SK-N-DZ (cell line): ENCODE data around the gene SEC62. TPM values are rescaled to one million over a fixed set of nuclear protein-coding genes. Genes with fewer than 3 reads are reported as not detected.

Source experiments
- DNase-seq: peaks from one replicate; pipeline ENCODE4 v3.0.0-alpha.2; 2015; ENCODE audit warnings: low spot score
- polyA plus RNA-seq, 2 experiments: library from polyadenylated mRNA; depleted of rRNA; stranded (reverse); fragments of >200 nt; gene quantifications; 2 replicates each; pipeline ENCODE4 v1.2.3, GENCODE V29; 2014

Gene SEC62, protein sequence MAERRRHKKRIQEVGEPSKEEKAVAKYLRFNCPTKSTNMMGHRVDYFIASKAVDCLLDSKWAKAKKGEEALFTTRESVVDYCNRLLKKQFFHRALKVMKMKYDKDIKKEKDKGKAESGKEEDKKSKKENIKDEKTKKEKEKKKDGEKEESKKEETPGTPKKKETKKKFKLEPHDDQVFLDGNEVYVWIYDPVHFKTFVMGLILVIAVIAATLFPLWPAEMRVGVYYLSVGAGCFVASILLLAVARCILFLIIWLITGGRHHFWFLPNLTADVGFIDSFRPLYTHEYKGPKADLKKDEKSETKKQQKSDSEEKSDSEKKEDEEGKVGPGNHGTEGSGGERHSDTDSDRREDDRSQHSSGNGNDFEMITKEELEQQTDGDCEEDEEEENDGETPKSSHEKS
- 19.3 and 21.9 TPM in 2 replicates for polyA plus RNA-seq (2014; cell fraction: cytosol; rRNA removed)
- 13.6 and 17.7 TPM in 2 replicates for polyA plus RNA-seq (2014; cell fraction: nucleus; rRNA removed)

DNA sequence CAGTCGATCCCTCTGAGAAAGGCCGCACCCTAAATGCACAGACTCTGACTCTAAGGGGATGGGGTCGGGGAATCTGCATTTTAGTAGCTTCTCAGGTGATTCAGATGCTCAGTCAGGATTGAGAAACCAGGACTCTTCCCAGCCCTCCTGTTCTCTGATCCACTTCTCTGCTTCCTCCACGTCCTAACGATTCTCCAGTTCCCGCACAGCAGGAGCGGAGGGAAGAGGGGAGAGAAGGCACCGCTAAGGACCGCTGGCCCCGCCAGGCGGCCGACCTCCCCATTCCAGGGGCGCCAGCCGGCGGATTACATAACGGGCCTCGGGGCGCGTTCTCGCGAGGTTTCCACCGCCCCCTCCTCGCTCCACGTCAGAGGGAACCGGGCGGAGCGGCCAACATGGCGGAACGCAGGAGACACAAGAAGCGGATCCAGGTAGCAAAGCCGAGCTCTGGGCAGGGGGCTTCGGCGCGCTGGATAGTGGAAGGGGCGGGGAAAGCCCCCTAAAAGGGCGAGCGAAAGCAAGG is at the start of gene SEC62:
SEC62 (plus strand) TSS at position 380 of the 523 bp plus-strand sequence; CDS start at position 396, 16 bp downstream.
- DNase-seq: peak; percentile 96

- no peak for DNase-seq
These were observed 43.4 kb upstream of the SEC62 start for GRCh38 chr3:169923189-169923588.

DNA sequence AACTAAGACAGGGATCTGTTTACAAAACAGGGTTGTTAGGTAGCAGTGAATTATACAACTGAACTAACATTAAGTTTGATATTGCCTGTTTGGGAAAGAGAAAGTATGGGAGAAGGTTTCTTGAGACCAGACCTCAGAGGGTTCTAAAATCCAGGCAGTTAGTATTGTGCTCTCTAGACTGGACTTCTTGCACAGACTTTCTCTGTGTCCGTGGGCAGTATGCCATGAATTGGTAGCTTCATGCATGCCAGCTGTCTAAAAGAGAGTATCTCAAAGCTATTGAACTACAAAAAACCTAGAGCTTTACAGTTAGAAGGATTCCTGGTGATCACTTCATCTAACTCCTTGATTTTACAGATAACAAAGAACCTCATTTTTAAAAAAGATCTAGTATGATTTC is 42.8 kb upstream of the SEC62 start:
- DNase-seq: no peak

GRCh38 chr3:169929830-169930519 is 36.6 kb upstream of the SEC62 start:
- no peak for DNase-seq

DNA sequence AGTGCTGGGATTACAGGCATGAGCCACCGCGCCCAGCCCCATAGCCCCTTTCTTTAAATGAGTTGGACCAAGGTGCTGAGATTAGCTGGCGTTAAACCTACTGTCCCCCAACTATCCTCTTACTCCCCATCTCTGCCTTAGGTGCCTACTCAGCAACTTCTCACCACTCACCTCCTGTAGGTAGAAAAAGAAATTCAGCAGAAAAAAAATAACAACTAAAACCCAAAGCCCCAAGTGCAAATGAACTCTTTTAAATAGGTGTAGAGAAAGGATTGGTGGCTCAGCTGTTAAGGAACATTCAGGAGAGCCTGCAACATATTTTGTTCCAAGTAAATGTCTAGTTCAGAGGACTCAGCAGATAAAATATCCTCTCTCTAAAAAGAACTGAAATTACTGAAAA is 35.8 kb upstream of the SEC62 start:
- no peak for DNase-seq

GRCh38 chr3:169931747-169932520 is 34.7 kb upstream of the SEC62 start:
- DNase-seq: no peak

DNA sequence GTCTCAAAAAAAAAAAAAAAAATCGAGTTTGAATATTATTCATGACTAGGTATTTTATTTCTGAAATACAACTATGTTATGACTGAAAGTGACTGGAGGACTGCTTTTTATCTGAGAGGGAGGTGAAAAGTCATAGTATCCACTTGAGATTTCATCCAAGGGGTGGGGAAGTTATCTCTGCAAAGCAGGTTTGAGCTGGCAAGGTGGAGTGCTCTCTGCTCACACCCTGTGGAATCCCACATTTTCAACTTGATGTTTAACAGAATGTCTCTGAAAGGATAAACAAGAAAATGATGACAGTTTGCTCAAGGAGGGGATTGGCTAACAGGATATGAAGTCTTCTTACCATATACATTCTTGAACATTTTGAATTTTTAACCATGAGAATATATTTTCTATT is 27.3 kb upstream of the SEC62 start:
- DNase-seq: no peak

DNA sequence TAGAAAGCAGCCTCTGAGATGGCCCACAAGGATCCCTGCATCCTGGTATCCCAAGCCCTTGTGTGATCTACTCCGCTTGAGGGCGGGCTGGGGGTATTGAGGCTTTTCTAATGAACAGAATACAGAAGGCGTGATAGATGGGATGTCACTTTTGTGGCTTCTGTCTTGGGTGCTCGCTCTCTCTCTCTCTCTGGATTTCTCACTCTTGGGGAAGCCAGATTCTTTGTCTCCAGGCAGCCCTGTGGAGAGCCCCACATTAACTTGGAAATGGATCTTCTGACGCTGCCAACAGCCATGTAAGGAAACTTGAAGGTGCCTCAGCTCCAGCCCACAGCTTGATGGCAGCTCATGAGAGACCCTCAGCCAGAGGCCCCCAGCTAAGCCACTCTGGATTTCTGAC is 26.9 kb upstream of the SEC62 start:
- no peak for DNase-seq

DNA sequence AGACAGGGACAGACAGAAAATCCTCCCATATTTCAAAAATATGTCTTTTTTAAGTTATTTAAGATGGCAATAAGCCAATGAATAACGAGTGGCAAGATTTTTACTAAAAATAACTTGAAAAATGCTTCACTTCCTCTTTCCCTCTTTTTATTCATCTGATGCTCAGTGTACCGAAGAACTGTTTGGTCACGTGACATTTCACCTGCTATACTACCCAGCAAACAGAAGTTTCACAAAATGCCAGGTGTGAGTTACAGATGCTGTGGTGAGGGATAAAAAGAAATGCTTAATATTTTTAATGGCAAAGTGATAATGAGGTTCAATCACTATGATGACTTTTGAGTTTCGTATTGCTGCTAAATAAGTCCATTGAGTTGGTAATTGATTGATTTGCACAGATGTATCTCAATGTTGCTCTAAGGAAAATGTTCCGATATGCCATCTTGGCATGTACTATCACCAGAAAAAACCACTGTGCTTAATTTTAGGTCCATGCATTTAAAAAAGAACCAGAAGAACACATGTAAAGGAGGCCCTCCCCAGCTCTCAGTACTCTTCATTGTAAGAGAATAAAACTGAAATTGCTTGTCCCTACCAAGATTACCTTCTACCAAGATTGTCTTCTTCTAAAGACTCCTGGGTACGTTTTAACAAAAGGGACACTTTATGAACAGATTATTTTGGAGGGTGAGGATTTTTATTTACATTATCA is 26.0 kb upstream of the SEC62 start:
- DNase-seq: no peak

GRCh38 chr3:169945313-169945712 is 21.3 kb upstream of the SEC62 start:
- DNase-seq: no peak

- no peak for DNase-seq
These were observed 20.3 kb upstream of the SEC62 start for GRCh38 chr3:169946336-169946735.

GRCh38 chr3:169948559-169949448 is 17.8 kb upstream of the SEC62 start:
- DNase-seq: no peak

DNA sequence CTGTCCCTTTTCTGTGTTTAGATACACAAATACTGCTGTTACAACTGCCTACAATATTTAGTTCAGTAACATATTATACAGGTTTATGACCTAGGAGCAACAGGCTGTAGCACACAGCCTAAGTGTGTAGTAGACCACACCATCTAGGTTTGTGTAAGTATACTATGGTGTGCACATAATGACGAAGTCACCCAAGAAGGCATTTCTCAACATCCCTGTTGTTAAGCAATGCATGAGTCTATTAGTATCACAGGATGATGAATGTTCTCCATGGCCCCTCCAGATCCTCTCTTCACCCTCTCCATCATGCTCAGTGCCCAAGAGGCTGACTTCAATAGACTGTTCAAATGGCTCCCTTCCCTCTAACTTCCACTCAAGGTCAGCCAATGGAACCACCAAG is 14.6 kb upstream of the SEC62 start:
- DNase-seq: no peak

DNA sequence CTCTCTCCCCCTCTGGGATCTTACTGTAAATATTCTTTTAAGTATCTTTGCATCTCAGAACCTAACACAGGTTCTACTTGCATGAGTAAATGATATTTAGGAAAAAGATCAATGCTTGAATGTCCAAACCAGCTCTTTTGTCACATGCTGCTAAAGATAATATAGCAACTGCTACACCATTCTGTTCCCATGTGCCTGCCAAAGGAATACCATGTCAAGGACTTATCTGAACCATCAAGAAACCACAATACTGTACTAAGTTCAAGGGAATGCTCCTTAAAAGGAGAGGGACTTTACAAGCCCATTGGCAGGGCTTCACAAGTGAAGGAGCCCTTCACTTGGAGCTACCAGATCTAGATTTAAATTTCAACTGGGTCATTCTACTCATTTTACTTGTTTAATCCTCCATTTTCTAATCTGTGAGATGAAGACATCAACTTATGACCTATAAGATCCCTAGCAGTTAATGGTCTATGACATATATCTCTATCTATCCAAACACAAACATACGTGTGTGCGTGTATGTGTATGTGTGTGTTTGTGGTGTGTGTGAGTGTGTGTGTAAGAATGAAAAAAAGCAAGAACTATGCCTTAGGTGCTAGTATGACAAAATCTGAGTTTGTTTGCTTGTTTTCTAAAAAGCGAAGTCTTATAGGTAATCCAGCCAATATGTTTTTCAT is 13.0 kb upstream of the SEC62 start:
- no peak for DNase-seq

- DNase-seq: no peak
These were observed 12.4 kb upstream of the SEC62 start for GRCh38 chr3:169954142-169954756.

DNA sequence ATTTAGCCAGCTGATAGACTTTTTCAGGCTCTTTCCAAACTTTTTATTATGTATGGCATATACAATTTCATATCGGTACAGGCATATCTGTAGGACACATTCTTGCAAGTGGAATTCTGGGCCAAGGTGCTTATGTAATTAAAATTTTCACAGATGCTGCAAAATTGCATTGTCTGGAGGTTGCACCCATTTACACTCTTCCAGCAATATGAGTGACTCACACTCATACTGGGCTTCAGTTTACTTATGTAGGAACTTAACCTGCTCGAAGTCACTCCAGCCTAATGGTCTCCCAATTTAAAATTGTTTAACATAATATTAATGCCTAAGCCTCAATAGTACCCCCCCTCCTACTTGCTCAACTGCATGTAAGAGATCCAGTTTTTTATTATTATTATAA is 11.2 kb upstream of the SEC62 start:
- DNase-seq: no peak

DNA sequence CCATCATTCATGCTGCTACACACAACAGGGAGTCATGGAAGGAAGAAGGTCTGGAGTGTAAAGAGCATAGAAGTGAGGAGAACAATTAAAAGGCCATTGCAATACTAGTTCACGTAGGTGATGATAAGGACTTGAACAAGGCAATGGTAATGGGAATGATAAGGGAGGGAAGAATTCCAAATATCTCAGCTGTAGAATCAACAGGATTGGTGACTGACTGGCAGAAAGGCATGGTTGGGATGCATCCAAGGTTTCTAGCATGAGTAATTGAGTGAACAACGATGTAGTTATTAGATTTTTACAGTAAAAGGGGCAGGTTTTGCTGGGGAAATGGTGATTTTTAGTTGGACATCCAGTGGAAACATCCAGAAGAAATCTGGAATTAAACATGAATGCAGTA is 2.4 kb upstream of the SEC62 start:
- no peak for DNase-seq

- no peak for DNase-seq
These were observed 812 bp upstream of the SEC62 start for GRCh38 chr3:169965562-169966427.
